GM11168 (cell line): Measurements from ENCODE around the gene FRAS1.
"Not testable (repeated sequence)": the region's sequence is repeated elsewhere in the genome, so short reads cannot be mapped to it uniquely, and the experiment has no call there.

Experiments used
- in situ Hi-C: fragments of 300-500 bp; cut with MboI; formaldehyde crosslinking; loops from one replicate; pipeline ENCODE4 v1.12.0; 2022; ENCODE audit warnings: low sequenced_read_pairs; ENCODE audit not compliant: unreplicated experiment

The FRAS1 gene

DNA sequence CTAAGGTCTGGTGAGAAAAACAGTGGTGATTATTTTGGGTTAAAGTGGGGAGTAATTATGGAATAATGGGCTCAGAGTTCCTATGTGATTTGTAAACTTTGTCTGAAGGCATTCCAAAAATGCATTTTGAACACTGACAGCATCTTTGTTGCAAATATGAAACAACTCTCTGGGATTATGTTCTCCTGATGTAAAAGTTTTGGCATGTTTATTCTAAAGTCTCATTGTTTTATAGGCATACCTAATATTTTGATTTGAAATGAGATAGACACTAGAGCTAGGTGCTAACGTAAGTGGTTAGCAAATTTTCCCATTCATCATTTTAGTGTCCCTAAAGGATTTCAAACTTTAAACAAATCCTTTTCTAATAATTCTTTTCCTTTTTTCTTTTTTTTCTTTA lies 353.6 kb downstream of the FRAS1 start:
- in situ Hi-C loops: no loop called here

DNA sequence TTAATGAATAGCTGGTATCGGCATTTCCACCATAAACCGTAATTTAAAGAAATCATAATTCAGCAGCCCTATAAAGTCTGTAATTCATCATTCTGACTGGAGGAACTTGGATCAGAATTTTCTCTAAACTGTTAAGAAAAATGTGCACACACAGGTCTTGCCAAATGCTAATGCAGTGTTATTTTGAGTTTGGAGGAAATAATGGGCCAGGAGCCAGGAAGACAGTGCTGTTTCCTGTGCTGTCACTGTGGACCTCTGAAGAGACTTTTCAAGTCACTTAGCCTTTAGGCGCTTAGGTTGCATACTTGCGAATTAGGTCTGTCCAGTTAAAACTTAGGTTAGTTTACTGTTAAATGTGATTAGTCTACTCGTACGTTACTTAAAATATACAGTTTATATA lies 357.0 kb downstream of the FRAS1 start:
- in situ Hi-C loops: no loop called here

DNA sequence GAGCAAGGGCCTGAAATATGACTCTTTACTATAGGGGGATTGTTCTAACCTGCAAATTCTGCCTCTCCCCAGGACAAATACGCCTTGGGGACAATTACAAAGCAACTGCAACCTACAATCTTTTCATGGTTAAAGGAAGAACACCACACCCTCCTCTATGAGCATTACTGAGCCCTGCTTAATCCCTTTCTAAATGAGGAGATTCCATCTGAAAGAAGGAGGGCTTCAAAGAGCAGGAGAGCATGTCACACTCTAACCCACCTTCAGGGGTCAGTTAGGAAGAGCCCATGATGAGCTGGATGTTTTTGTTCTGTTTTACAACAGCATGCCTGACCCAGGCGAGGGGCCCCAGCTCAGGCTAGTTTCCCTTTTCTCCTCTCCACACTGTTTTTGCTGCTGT lies 360.5 kb downstream of the FRAS1 start:
- in situ Hi-C loops: no loop called here

DNA sequence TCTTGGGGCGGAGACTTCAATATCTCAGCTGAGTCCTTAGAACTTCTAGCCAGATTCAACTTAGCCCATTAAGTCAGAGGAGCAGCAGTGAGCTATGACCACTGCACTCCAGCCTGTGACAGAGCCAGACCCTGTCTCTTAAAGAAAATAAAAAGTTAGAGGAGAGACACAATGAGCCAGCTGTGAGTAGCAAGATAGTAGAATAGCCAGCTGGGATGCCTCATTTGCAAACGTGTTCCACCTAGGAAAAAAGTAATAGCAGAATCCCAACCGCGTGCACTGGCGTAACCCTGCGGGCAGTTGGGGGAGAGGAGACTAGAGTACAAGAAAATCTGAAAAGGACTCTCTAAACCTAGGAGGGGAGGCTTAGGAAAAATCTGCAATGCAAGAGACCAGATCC lies 361.3 kb downstream of the FRAS1 start:
- in situ Hi-C loops: no loop called here

DNA sequence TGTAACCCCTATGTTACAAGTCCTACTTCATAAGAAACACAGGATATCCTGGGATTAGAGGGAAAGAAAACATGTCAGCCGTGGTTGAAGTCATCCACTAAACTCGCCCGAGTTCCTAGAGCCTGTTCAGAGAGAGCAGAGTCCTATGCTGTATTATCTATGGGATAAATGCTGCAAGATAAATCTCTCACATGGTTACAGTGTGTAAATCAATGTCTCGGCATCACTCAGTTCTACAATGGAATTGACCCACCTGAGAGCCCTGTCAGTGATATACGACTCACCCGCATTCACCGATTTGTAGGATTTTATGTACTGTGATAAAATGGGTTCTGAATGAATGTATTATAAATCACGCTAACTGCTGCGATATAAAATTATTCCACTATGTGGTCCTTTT lies 366.7 kb downstream of the FRAS1 start:
- in situ Hi-C loops: no loop called here

DNA sequence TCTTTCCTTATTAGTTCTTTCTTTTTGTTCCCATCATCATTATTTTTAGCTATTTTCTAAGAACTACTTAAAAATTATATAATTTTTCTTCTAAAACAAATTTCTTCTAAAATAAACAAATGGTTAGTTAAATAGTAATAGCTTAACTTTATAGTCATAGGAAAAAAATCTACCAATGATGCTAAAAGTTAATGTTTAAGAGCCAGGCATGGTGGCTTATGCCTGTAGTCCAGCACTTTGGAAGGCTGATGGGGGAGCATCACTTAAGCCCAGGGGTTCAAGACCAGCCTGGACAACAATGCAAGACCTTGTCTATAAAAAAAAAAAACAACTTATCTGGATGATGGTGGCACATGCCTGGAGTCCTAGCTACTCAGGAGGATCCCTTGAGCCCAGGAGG lies 367.3 kb downstream of the FRAS1 start:
- in situ Hi-C loops: no loop called here

DNA sequence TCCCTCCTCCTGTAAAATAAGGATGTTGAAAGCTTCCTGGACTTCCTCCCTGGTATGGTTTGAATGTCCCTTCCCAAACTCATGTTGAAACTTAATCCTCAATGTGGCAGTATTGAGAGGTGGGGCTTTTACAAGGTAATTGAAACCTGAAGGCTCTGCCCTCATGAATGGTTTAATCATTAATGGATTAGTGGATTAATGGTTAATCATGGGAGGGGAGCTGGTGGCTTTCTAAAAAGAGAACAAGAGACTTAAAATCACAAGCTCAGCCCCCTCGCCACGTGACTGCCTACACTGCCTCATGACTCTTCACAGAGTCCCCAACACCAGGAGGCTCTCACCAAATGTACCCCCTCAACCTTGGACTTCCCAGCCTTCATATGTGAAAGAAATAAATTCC lies 369.8 kb downstream of the FRAS1 start:
- in situ Hi-C loops: no loop called here

DNA sequence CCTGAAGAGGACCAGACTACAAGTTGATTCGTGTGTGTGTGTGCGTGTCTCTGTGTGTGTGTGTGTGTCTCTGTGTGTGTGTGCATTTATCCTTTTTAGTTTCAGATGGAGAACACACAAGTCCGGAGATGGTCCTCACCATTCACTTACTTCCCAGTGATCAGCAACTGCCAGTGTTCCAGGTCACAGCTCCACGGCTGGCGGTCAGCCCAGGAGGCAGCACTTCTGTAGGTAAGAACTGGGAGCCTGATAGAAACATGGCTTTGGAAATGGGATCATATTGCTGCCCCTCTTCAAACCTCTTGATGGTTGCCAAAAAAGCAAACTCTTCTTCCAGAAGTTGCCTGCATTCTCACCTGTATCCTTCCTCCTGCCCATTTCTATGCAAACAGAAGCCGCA lies 371.9 kb downstream of the FRAS1 start:
- in situ Hi-C loops: no loop called here

DNA sequence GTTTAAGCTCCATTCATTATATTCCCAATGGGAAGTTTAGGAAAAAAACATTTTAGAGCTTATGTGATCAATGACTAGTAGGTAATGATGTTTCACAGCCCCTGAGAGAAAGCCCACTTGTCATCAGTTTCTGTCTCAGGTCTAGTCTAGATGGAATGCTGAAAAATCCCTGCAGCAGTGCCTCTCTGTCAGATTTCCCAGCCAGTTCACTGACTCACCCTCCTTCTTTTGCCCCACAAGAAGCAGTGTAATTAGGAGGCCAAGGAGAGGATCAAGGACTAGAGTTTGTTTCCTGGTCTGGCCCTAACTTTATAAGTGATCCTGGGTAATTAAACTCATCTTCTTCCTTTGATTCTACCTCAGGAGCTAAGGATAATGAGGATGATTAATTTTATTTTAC lies 375.8 kb downstream of the FRAS1 start:
- in situ Hi-C loops: no loop called here

DNA sequence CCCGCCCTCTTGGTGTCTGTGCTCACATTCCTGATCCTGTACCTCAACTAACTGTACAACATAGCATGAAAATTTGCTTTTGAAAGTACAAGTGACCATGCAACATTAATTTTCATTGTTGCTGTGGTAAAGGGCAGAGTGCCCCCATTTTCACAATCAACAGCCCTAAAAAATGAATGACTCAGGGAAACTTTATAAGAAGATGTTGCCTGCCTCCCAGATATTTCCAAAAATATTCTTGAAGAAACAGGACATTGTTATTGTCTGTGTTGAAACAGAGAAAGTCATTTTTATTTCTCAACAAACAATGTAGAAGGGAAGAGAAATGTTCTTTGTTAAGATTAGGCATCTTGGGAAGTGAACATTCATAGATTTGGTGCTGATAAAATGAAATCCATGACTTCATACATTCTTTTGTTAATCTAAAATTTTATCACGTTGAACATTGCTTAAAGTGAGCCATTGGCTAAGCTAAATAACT lies 380.5 kb downstream of the FRAS1 start:
- in situ Hi-C loops: no loop called here

DNA sequence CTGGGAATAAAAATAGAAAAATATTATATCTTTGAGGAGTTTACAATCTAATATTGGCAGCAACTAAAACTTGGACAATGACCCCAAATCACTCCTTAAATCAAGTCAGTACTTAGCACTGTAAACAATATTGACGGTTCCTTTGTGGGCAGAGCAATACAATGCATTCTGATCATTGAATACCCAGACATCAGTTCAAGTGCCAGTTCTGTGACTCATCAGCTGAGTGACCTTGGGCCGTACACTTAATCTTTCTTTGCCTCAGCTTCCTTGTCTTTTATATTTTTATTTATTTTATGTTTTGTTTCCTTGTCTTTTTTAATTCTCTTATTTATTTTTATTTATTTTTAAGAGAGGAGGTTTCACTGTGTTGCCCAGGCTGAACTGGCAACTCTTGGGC lies 382.2 kb downstream of the FRAS1 start:
- in situ Hi-C loops: no loop called here

DNA sequence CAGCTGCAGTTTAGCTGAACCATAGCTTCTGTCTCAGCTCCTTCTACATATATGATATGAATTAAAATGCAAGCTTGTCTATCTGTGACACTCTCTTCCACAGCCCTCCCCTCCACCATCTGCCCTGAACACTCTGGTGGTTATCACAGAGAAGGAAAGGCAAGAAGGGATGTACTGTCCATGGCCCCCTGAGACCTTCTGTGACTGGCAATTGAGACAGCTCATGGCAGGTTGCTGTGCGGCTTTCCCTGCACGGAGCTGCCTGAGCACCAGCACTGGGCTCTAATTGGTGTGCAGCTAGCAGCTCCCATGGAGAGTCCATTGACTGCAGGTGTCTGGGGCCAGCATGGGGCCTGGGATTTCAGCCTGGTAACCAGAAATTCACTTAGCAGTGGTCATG lies 384.6 kb downstream of the FRAS1 start:
- in situ Hi-C loops: no loop called here

DNA sequence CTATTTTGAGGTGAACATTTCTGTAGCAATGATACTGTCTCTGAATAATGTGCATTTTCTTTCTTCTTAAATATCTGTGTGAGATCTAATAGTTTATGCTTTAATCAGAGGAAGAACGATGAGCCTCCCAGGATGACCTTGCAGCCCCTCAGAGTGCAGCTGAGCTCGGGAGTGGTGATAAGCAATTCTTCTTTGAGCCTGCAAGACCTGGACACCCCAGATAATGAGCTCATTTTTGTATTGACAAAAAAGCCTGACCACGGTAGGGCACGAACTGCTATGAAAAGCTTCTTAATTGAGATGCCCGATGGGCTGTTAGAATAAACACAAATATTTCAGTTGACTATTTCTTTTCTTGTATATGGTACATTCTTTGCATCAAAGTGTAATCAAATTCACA lies 389.5 kb downstream of the FRAS1 start:
- in situ Hi-C loops: no loop called here

DNA sequence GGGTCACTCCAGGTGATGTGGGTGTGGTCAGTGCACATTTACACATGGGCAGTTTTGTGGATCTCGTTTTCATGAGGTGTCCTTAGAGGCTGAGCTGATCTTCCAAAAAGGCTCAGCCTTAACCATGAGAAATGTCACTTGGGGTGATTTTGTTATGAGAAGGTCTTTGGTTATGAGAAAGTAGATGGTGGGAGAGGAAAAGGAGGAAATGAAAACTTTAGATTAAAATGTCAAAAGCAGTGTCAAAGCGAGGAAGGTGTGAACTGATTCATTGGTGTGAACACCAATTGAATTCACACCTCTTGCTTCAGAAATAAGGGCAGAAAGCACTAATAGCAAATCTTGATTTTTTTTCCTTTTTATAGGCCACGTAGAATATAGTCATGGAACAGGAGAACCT lies 394.3 kb downstream of the FRAS1 start:
- in situ Hi-C loops: no loop called here

DNA sequence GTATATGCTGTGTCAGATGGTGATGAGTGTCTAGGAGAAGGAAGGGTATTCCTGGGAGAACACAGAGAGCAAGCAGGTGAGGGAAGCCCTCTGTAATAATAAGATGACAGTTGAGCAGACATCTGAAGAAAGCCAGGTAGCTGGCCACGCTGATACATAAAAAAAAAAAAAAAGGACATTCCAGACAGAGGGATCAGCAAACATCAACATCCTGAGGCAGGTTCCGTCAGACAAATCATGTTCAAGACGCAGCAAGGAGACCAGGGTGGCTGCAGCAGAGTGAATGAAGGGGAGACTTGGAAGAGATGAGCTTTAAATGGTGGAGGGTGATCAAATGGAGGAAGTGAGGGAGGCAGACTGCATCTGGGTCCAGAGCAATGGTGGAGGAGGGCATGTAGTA lies 396.9 kb downstream of the FRAS1 start:
- in situ Hi-C loops: no loop called here

DNA sequence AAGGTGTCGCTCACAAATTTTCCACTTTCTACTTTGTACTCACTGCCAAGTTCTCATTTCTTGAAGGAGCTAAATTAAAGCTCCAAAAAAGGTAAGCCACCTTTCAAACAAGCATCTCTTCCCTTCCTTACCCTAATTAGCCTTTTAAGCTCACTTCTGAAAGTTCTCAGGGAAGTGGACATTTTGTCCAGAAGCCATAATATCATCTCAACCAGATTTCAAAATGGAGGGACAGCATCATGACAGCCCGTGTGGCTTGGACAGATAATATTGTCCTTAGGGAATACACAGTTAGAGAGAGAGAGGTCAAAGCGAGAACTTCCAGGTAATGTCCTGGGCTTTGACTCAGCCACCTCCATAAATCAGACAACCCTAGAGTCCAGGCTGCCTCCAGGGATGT lies 400.6 kb downstream of the FRAS1 start:
- in situ Hi-C loops: no loop called here

DNA sequence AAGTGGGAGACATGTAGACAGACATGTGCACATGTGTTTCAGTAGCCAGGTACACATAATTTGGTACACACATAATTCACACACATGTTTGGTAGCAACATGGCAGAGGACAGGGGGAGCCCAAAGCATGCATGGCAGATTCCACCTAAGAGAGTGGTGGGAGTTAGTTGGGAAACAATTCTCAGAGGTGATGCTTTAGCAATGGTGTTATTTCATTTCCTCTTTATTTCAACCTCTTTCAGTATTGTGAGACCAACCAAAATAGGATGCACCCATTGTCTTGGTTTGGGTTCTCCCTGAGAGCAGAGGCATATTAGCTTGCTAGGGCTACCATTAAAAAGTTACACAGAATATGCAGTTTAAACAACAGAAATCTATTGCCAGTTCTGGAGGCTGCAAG lies 402.2 kb downstream of the FRAS1 start:
- in situ Hi-C loops: no loop called here

DNA sequence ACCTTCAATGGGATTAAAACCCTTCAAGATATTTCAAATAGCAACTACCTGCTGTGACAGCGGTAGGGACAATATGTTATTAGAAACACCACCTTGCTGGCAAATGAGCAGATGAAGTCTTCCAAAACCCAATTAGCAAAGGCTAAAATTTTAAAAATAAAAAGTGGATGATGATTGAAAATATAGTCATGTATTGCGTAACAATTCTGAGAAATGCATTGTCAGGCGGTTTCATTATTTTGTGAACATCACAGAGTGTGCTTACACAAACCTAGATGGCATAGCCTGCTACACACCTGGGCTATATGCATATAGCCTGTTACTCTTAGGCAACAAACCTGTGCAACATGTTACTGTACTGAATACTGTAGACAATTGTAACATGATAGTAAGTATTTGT lies 403.2 kb downstream of the FRAS1 start:
- in situ Hi-C loops: no loop called here

DNA sequence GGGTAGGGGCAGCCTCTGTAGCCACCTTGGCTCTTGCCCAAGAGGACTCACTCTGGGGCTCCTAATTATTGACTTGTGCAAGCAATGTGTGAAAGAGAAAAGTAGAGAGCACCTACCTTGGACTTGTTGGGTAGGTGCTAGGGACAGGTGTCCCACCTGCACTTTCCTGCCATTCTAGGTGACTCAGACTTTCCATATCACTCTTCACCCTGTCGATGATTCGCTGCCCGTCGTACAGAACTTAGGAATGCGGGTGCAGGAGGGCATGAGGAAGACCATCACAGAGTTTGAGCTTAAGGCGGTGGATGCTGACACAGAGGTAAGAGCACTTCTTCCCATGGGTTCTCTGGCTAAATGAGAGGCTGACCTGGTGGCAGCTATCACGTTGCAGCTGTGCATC lies 407.1 kb downstream of the FRAS1 start:
- in situ Hi-C loops: no loop called here

DNA sequence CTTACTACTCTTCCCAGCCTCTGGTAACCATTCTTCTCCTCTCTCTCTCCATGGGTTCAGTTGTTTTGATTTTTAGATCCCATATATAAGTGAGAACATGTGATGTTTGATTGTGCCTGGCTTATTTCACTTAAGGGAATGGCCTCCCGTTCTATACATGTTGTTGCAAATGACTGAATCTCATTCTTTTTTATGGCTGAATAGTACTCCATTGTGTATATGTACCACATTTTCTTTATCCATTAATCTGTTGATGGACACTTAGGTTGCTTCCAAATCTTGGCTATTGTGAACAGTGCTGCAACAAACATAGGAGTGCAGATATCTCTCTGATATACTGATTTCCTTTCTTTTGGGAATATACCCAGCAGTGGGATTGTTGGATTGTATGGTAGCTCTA lies 410.1 kb downstream of the FRAS1 start:
- in situ Hi-C loops: not testable (repeated sequence)

DNA sequence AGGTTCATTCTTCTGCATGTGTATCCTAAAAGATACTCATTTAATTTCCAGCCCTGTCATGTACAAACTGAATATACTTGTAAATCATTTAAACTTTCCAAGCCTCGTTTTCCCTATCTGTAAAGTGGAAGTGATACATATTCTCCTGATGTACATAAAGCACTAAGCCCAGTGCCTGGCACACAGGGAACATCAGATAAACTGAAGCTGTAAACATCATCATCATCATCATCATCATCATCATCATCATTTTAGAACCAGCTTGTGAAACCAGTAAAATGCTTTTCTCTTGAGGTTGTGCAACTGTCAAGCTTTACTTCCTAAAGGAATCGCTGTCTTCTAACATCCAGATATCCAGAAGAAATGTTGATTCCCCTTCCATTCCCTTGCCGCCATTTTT lies 411.1 kb downstream of the FRAS1 start:
- in situ Hi-C loops: no loop called here

DNA sequence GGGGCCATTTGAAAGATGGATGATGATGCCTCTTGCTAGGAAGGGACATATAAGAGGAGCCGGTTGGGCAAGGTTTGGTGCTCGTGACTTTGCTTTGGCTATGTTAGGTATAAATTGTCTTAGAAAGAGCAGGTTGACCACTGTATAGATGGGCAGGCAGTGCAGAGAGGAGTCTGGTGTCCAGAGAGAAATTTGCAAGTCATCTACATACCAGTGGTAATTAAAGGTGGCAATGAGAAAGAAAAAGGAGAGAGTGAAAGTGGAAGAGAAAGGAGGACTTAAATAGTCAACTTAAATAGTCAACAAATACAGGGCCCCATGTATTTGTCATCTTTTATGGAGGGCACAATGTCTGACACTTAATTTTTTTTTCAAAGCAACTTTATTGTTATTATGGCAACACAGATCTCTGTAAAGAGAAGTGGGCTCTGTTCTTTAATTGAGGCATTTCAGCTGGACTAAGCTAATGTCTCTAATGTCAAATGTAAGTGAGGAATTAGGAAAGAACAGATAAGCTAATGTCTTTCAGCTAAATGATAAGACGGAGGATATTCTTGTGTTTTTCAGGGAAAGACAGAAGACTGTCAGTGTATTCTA lies 419.1 kb downstream of the FRAS1 start:
- in situ Hi-C loops: no loop called here

DNA sequence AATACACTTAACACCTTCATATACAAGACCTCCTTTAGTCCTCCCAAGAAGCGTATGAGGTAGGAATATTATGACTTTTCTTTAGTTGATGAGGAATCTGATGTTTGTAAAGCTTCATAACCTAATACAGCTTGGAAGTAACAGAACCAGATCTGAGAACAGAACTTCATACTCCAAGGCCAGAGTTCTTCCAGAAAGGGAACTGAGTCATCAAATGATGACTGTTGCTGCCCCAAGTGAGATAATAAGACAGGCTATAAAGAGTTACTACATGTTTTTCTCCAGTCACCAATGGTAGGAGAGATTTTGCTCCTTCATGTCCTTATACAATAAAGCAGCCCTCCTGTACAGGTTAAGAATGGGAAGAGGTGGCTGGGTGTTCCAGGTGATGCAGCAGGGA lies 420.2 kb downstream of the FRAS1 start:
- in situ Hi-C loops: no loop called here
